Stimulated activated CD4-positive, alpha-beta T cell treated with anti-CD3 and anti-CD28 coated beads, Interleukin-15, amount 100 ng/mL, for 48 hours (primary cell): ENCODE results near the gene C20orf141.

Source experiments
- DNase-seq, 2 donors: peaks; one replicate each; pipeline ENCODE4 v3.0.0-alpha.2; 2020; ENCODE audit warnings: low read depth in 2 of 2

Gene C20orf141

DNA sequence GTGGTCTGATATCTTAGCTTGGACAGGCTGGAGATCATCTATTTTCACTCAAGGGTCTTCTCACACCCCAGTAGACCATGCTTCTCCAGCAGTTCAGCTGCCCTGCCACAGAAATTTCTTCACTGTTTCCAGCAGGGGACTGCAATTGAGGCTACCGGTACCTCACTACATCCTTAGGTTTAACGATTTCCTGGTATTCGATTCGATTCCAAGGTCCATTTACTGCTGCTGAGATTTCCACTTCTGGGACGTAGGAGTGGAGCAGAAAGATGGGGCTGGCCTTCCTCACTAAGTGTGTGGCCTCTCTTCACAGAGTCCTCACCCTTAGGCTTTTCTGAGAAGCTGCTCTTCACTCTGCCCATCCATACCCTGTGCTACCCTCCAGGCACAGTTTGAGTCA is 31.9 kb downstream of the C20orf141 start:
- no peak for DNase-seq

DNA sequence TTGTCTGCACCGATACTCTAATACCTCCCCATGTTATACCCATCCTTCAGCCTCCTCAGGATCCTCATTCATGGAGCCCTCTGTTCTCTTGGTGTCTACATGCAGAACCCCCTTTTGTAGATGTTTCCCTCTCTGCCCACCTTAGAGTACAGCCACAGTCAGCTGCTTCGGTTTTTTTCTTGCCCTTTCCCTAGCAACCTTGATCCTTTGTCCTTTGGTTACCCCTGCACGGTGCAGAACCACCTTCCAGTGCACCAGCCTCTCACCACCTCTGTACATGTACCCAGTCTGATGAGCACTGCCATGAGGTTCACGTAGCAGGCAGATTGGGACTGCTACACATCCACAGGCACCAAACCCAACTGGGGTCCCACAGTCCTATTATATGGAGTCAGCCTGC is 33.0 kb downstream of the C20orf141 start:
- DNase-seq, result no peak

DNA sequence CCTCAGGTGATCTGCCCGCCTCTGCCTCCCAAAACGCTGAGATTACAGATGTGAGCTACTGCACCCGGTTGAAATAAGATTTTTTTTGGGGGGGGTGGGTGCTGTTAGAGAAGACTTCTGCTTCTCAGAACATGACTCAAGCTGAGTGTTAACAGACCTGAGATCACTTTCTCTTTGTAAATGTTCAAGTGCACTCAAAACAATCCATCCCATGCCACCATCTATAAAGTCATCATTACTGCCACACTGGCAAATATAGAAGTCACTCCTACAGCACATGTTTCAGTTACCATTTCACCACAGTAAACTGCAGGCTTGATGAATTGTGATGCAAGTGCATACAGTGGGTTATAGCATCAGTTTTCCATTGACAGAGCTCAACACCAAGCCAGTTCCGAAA is 34.7 kb downstream of the C20orf141 start:
- no peak for DNase-seq

DNA sequence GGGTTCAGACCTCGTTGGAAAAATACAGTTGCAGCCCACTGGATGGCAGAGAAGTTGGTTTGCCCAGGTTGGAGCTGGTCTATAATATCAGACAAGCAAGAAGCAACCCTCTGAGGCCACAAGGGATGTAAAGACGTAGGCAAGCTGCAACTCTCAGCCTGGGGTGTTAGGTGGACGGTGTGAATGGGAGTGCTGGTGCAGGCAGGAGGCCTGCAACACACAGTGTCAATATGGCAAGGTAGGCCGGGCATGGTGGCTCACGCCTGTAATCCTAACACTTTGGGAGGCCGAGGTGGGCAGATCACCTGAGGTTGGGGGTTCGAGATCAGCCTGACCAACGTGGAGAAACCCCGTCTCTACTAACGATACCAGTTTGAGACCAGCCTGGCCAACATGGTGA is 36.3 kb downstream of the C20orf141 start:
- no peak for DNase-seq

DNA sequence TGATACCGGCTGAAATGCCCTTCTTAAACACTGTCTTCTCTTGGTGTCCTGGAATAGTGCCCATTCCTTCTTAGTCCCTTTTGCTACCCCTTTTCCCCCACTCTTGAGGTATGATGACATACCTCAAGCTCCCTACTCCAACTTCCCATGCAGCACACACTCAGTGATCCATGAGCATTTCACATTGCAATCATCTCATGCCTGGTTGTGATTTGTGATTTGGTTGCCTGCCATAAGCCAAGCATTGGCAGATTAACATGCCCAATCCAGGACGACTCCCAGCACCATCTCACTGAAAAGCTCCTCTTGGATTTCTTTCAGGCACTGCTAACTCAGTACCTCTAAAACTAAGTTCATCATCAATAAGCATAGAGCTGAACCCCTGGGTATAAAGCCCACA is 43.8 kb downstream of the C20orf141 start:
- DNase-seq, result no peak

DNA sequence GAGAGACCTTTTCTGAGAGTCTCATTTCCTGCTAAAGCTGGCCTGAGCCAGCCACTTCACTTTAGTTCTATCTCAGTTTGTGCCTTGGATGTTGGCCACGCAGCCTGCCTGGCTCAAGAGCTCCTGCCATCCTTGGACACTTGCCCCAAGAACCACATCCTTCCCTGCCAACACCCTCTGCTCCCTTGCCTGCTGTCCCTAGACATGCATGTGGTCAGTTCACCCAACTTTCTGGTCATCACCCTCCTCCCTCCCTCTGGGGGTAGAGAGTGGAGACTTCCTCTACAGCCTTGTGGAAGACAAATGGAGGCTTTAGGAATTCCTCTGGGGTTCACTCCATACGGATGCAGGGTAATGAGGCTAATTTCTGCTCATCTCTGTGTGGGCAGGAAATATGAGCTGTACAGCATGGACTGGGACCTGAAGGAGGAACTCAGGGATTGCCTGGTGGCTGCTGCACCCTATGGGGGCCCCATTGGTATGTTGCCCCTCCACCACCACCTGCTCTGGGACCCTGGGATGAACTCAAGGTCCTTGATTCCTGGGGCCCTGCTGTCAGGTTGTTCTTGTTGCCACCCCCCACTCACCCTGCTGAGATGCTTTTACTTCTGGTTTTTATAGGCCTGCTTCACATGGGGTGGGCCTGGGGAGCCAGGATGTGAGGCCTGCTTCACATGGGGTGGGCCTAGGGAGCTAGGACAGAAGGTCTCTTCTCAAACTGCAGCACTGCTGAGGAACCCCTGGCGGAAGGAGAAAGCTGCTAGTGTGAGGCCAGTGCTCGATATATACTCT is 44.7 kb downstream of the C20orf141 start:
- no peak for DNase-seq

DNA sequence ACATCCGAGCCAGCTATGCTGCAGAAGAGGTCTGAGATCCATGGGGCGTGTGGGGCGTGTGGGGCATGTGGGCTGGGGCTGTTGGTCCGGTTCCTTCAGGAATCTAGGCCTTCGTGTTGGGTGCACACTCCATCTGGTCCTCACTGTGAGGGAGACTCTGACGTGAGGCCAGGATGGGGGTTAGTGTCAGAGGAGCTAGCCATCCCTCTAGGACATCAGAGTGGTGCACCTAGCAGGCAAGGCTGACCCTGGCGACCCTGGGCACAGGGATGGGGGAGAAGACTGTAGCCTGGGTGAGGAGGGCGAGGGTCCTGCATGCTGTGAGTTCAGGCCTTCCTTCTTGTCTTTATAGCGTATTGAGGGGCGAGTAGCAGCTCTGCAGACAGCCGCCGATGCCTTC is 49.8 kb downstream of the C20orf141 start:
- DNase-seq, result no peak

DNA sequence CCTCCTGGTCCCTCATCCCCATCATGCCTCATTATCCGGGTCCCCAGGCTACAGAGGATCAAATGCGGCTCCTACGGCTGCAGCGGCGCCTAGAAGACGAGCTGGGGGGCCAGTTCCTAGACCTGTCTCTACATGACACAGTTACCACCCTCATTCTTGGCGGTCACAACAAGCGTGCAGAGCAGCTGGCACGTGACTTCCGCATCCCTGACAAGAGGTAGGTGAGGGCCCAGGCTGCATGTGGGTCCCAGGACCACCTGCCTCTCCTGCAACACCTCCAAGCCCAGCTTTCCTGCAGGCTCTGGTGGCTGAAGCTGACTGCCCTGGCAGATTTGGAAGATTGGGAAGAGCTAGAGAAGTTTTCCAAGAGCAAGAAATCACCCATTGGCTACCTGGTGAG is 50.3 kb downstream of the C20orf141 start:
- no peak for DNase-seq
